Glomerular visceral epithelial cell (primary cell): ENCODE data around the gene SCARF2.
"Not testable (repeated sequence)": the region's sequence is repeated elsewhere in the genome, so short reads cannot be mapped to it uniquely, and the experiment has no call there.

Experiments used
- DNase-seq: peaks from one replicate; pipeline ENCODE4 v3.0.0-alpha.2; 2016; ENCODE audit errors: extremely low spot score

SCARF2 gene

GRCh38 chr22:20437613-20438426, at the start of gene SCARF2:
Gene SCARF2, minus strand, starts transcription at chr22:20437825. Its CDS starts 71 bp downstream, at chr22:20437754.
- peak; percentile 54 for DNase-seq

GRCh38 chr22:20486229-20486628, 48.6 kb upstream of the SCARF2 start:
- no peak for DNase-seq

- DNase-seq = no peak
Measured at GRCh38 chr22:20484948-20485683, 47.5 kb upstream of the SCARF2 start.

- DNase-seq = no peak
Measured at GRCh38 chr22:20483771-20484170, 46.1 kb upstream of the SCARF2 start.

GRCh38 chr22:20483143-20483506, 45.5 kb upstream of the SCARF2 start:
- DNase-seq = not testable (repeated sequence)

GRCh38 chr22:20479612-20480196, 42.1 kb upstream of the SCARF2 start:
- no peak for DNase-seq

GRCh38 chr22:20478059-20478458, 40.4 kb upstream of the SCARF2 start:
- not testable (repeated sequence) for DNase-seq

GRCh38 chr22:20475569-20475968, 37.9 kb upstream of the SCARF2 start:
- not testable (repeated sequence) for DNase-seq

- DNase-seq = no peak
Measured at GRCh38 chr22:20475115-20475436, 37.5 kb upstream of the SCARF2 start.

GRCh38 chr22:20472629-20473442, 35.2 kb upstream of the SCARF2 start:
- DNase-seq = no peak

GRCh38 chr22:20471126-20471833, 33.7 kb upstream of the SCARF2 start:
- no peak for DNase-seq

GRCh38 chr22:20470525-20470924, 32.9 kb upstream of the SCARF2 start:
- not testable (repeated sequence) for DNase-seq

- no peak for DNase-seq
Measured at GRCh38 chr22:20469110-20469868, 31.7 kb upstream of the SCARF2 start.

- no peak for DNase-seq
Measured at GRCh38 chr22:20466659-20467379, 29.2 kb upstream of the SCARF2 start.

- DNase-seq = no peak
Measured at GRCh38 chr22:20465759-20466077, 28.1 kb upstream of the SCARF2 start.

GRCh38 chr22:20464912-20465758, 27.5 kb upstream of the SCARF2 start:
- no peak for DNase-seq

- DNase-seq = no peak
Measured at GRCh38 chr22:20464096-20464614, 26.5 kb upstream of the SCARF2 start.

GRCh38 chr22:20463324-20464095, 25.9 kb upstream of the SCARF2 start:
- DNase-seq = no peak
